ENCODE data around the gene HUNK.

The HUNK gene

DNA sequence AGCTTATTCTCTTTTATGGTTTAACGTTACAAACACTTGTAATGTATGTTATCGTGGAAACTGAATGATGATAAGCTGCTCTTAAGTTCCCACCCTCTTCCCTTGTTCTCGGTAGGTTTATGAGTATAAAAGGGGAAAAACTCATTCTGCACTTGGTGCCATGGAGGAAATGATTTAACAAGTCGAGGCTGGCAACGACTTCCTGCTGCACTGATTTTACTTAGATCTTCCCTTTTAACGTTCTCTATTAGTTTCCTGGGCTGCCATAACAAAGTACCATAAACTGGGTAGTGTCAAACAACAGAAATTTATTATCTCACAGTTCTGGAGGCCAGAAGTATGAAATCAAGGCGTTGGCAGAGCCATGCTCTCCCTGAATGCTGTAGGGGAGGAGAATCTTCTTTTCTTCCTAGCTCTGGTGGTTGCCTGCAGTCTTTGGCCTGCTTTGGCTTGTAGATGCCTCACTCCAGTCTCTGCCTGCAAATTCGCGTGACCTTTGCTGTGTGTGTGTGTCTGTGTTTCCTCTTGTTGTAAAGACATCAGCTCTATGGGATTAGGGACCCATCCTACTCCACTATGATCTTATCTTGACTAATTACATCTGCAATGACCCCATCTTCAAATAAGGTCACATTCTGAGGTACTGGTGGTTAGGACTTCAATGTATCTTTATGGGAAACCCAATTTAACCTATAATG is 26.3 kb downstream of the HUNK start:
- DNase-seq = no peak

DNA sequence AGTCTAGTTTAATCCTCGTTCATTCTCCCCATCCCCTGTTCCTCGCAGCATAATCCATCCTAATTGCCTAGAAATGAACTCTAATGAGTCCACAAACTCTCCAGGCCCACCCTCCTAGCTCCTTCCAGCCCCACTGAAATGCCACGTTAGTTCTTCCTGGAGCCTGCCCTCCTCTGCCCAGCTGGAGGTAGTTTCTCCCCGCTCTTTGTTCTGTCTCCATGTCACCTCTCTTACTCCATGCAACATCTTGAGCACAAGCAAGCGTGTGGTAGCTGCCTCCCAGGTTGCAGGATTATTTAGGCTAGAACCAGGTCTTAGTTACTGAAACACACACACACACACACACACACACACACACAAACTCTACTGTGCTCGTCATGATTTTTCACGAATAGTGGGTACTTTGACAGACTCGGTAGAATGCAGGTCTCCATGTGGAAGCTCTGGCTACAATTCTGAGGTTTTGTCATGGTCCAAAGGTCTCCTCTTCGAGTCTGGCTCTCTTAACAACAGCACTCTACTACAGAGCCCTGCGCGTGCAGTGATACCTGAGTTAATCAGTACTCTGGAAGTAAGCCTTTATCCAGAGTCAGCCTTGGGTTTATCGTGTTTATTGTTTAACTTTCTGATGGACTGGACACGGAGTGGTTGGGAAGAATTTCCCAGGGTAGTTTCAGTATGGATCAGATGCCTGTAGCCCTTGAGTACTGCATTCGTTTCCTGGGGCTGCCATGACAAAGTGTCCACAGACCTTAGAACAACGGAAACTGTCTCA is 27.5 kb downstream of the HUNK start:
- no peak for DNase-seq

DNA sequence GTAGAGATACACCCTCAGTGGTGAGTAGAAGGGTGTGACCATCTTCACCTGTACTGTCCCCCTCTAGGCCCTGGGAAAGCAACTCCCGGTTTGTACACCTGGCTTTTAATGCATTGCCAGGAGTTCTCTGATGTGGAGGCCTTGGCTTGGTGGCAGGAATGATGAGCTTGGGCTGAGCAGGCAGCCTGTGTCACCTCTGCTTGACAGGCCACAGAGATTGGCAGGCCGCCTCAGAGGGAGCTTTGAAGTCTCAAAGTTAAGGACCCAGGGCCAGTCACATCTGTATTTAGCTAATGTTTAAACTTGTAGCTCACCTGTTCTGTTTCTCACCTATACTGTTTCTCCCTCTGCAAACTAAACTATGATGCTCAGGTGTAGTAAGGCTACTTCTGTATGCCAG is 28.5 kb downstream of the HUNK start:
- DNase-seq = no peak

DNA sequence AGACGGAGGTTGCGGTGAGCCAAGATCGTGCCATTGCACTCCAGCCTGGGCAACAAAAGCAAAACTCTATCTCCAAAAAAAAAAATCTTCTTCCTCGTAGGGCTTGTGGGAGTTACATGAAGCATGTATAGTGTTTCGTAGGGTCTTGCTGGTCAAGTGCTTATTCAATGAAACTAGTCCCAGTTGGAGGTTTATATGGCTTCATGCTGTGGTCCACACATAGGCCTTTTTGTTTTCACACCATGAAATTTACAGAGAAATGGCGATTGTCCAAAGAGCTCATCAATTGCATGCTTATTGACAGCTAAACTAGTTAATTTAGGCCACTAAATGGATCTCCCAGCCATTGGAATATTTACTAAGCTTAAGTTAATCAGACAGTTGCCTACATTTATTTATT is 29.6 kb downstream of the HUNK start:
- no peak for DNase-seq

DNA sequence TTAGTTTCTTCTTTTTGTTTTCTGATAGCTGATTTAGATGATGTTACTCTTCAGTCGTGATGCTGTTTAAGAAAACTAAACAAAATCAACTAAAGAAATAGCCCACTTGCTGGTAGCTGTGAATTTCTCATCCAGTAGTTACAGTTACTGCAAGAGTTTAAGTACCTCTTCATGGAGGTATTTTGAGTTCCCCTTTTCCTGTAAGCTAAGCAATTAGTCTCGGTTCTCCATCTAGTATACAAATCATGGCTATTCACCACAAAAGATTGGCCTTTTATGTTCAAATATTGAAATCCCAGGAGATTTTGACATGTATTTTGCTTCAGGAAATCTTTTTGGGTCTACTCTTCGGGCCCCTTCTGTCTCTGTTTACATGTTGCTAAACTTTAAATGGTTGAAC is 31.1 kb downstream of the HUNK start:
- DNase-seq = no peak

DNA sequence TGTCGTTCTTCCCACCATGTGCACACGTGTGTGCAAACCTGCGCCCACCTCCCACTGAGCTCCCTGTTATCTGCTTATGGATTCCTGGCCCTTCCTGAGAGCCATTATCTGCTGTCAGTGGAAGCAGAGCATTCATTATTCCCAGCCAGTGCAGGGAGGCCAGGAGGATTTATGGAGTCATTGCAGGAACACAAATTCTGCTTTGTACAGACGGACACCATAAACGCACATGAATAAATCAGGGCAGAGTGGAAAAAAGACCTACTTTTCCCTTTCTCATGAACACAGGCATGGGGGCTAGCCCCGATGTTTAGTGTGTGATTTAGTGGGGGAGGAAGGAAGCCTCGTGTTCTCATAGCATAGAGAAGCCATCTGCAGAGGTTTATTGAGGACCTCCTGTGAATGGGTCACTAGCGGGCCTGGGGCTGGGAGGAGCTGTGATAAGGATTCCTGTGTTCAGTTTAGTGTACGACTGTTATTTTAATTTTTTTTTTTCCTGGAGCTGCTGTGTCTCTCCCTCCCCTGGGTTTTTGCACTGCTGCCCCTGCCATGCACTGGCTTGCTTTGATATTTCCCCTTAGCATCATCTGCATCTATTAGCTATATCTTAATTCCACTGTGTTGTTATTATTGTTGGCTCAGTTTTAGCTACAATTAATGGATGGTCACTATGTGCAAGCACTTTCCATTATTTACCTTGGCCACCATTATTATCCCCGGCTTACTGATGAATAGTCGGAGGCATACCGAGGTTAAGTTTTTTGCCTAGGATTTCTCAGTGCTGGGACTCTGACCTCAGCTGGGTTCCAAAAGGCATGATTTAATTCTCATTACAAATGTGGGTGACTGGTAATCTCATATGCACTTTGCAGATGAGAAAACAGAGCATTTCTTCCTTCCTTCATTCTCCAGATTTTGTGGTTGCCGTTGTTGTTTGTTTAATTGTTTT is 33.0 kb downstream of the HUNK start:
- no peak for DNase-seq

DNA sequence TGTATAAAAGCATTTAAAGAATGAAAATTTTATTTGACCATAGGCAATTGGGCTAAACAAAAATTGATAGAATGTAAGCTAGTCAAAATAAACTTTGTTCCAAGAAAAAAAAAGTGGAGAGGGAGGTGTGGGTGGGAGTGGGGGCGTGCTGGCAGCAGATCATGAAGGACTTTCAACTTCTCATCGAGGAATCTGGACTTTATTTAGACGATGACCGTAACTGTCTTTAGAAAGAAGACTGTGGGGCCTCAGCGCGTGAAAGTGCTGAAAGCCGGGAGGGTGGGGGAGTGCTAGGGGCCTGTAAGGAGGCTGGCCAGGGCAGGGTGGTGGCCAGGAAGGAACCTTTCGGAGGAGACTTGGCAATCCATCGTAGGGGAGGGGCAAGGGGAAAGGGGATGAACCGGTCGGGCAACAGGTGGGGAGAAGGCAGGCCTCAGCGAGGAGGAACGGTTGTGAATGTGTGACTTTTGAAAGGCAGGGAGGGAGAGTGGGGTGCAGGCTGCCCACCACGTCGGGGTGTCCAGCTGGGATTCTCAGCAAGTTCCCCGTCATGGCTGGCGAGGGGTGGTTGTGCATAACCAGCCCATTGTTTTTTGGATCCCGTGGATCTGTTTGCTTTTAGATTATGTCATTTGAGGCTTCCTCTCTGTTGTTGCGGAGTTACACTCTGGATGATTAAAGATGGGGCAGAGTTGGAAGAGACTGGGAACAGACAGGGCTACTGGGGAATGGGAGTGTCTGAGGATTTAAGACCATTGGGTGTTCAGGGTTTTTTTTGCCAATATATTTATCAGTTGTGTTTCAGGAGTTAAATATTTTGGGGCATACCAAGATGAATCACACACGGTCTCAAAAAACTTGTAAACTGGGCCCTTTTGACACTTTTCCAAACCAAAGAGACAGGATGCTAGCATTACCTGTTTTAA is 35.5 kb downstream of the HUNK start:
- DNase-seq = no peak

DNA sequence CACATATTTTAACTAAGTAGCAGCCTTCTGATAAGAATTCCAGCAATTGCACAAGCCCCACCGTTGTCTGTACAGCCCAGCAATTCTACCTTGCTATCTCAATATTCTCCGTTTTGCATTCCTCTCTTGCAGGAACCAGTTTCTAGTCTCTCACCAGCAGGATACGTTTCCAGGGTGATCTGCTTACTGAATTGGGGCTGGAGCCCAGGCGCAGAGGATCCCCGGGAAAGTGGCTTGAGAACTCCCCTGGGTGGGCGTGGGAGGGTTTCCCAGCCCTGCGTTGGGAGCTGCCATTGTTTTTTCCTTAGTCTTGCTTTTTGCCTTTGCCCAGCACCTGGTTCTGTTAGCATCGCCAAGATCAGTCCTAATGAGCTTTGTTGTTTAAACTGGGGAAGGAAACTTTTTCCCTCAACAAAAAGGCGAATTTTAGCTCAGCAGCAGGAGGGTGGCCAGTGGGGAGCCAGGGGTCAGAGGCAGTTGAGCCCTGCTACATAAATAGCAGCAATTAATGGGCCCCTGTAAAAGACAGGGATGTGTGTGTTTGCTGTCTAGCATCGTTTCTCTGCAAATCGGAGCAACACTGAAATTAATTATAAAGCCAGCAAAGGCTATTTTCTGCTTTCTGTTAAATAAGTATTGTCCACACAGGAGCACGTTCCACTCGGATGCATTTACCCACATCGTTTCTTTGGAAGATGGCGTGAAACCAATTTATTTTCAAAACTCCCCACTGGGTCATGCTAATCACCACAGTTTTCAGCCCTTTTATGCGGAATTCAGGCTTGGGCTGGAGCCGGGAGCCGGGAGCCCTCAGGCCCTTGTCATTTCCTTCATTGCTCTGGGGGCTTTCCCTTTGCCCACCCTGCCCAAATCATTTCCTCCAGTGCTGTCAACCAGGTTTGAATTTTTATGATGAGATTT is 36.6 kb downstream of the HUNK start:
- DNase-seq = no peak

DNA sequence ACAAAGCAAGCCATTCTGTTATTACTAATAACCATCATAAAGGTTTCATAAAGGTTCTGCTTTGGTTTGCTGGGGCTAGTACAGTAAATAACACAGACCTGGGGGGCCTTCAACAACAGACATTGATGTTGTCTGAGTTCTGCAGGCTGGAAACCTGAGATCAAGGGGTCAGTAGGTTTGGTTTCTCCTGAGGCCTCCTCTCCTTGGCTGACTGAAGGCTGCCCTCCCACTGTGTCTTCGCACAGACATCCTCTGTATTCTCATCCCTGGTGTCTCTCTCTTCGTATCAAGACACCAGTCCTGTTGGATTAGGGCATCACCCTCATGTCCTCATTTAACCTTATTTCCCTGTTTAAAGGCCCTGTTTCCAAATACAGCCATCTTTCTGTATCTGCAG is 37.3 kb downstream of the HUNK start:
- DNase-seq = no peak

DNA sequence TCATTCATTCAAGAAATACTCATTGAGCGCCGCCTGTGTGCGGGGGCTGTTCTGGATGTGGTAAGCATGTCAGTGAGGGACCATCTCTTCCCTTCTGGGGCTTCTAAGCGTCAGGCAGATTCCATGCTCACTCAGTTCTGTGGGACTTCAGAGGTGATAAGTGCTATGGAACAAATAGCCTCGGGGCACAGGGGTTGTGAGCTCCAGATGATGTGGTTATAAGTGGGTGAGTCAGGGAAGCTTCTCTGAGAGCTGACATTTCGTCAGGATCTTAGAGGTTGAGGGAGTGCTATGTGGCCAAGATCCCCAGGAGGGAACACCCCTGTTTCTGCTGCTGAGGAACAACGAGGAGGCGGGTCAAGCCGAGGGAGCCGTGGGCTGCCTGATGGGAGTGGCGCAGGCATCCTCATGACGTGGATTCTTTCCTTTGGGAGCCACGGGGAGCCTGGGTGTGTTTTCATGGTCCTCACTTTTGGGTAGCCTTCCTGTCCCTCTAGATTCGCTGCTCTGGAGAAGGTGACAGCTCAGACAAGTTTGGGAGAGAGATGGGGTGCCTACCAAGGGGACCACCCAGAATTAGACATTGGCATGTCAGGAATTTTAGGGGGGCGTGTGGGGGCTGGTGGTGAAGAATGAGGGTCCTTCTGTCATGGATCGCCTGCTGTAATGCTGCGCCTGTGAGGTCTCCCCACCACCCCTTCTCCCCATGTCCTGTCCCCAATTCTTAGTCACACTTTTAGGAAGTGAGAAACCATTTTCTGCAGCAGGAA is 38.5 kb downstream of the HUNK start:
- no peak for DNase-seq

DNA sequence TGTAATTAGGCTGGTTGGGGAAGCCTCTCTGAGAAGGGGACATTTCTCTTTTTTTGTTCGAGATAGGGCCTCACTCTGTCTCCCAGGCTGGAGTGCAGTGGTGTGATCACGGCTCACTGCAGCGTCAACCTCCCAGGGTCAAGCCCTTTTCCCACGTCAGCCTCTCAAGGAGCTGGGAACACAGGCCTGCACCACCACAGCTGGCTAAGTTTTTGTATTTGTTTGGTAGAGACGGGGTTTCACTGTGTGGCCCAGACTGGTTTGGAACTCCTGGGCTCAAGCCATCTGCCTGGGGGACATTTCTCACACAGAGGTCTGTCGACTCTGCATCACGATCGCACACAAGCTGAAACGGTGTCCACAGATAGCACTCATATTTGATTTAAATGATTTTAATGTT is 39.7 kb downstream of the HUNK start:
- DNase-seq = no peak

DNA sequence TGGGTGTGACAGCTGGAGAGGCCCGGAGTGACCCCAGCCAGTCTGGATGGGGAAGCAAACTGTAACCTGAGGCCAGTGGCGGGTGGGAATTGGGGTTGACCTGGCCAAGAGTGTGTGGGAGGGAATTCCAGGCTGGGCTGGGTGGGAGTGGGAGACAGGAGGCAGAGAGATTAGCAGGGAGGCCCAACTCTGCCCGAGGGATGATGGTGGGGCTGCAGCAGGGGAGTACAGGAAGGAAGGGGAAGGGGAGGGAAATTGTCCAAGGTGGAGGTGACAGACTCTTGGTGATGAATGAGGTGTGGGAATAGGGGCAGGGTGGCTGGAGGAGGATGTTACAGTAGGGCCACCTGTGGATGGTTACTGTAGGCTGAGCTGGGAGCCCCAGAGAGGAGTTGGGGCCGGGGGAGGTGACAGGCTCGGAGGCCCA is 40.4 kb downstream of the HUNK start:
- DNase-seq = no peak

DNA sequence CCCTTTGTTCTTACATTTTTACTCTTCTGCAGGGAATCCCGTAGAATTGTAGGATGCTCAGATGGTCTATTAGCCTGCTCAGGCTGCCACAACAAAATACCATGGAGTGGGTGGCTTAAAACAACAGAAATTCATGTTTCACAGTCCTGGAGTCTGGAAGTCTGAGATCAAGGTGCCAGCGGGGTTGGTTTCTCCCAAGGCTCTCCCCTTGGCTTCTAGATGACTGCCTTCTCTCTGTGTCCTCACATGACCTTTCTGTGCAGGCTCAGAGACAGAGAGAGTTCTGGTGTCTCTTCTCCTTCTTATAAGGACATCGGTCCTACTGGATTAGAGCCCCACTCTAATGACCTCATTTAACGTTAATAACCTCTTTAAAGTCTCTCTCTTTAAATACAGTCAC is 41.7 kb downstream of the HUNK start:
- no peak for DNase-seq

DNA sequence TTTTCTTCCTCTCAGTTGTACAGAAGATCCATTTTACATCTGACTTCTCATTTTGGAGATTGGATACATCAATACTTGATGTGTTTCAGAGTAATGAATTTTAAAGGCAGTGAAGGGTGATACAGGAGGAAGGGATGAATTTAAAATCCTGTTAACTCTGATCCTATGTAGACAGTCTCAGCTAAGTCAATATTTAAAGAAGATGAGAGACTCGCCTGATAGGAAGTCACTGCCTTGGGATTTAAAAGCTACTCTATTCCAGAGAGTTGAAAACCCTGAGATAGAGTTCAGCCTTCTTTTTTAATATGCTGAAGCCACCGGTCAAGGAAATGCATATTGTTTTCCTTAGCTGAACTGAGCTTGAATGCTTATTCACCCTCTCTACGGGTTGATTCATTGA is 42.7 kb downstream of the HUNK start:
- DNase-seq = no peak

DNA sequence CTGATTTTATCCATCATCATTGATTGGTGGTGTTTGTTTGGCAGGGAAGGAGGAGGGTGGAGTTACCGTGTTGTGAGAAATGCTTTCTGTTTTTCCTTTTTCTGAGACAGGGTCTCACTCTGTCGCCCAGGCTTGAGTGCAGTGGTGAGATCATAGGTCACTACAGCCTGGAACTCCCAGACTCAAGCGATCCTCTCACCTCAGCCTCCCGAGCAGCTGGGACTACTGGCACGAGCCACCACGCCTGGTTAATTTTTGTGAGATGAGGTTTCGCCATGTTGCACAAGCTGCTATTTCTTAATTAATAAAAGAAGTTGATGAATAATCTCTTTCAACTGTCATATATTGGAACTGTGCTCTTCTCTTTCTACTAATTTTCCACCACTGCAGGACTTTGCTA is 44.3 kb downstream of the HUNK start:
- DNase-seq = no peak

DNA sequence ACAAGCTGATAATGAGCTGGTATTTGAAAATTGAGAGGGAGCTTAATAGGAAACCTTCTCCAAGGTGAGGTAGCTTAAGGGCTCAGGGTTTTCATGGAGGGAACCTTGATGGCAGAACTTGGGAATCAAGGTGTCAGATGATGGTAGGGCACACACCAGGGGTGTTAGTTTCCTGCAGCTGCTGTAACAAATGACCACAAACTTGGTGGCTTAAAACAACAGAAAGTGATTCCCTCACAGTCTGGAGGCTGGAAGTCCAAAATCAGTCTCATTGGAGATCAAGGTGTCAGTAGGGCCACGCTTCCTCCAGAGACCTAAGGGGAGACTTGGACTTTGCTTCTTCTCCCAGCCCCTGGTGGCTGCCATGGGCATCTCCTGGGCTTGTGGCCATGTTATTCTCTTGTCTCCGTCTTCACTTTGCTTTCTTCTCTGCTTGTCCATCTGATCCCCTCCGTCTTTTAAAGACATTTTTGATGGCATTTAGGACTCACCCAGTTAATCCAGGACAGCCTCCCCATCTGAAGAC is 45.5 kb downstream of the HUNK start:
- DNase-seq = no peak

DNA sequence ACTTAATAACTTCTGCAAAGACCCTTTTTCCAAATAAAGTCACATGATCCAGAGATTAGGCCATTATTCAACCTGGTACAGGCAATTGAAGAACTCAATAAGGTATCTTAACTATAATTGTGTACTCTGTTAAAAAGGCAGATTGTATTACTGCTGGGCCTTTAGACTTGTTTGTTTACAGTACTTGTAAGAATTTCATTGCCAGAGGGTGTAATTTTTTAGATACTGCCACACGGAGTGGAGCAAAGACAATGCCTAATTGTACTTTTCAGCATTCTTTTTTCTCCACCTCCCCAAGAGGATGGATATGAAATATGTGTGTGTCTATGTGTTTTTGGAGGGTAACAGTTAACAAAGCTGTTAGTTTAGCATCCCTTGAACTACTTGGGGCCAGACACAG is 47.5 kb downstream of the HUNK start:
- DNase-seq = no peak

DNA sequence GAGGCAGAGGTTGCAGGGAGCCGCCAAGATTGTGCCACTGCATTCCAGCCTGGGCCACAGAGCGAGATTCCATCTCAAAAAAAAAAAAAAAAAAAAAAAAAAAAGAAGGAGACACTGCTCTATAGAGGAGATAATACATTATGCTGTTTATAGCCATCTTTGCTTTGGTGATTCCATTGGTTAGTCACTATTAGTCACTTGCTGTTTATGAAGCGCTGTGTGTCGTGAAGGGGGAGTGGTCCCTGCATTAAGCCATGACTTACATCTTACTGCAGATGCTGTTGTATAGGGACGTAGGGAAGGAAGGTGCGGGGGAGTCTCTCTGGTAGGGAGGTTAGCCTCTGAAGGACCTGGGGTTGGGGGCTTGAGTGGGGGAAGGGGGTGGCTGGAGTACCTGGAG is 48.3 kb downstream of the HUNK start:
- no peak for DNase-seq

DNA sequence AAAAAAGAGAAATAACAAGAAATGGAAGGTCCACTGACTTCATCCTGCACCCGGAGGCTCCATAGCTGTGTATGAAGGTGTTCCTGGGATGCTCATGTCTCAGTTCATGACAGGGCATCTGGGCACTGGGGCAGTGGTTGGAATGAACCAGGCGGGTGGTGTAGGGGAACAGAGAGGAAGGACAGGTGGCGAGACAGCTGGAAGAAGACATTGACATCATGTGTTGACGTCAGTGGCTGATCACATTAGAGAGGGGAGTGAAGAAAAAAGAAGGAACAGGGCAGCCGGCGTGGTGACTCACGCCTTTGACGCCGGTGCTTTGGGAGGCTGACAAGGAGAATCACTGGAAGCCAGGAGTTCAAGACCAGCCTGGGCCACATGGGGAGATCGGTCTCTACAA is 50.1 kb downstream of the HUNK start:
- no peak for DNase-seq

DNA sequence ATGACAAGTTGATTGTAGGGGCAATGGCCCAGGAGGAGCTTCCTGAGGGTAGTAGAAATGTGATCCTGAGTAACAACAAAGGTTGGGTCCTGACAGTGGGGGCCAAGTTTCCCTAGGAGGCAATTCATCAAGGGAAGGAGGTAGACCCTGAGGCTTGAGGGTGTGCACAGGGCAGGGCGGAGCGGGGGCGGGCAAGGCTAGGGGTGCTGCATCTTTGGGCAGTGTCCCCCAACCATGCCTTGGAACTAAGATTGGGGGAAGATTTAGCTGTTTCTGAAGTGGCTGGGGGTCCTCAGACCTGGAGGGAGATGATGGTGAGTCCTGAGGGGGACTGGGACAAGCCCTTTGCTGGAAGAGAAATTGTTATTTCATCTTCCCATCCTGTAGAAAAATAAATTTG is 50.9 kb downstream of the HUNK start:
- no peak for DNase-seq

All from NCI-H1048 (cell line).